Keratinocyte (primary cell): ENCODE results near the gene TNFAIP8. TPM values are rescaled to one million over a fixed set of nuclear protein-coding genes. Genes with fewer than 3 reads are reported as not detected.

Experiments used
- DNase-seq: peaks from one replicate; pipeline ENCODE4 v3.0.0-alpha.2; 2011; ENCODE audit warnings: low read depth, missing footprints, low spot score
- FAIRE-seq: peaks from 2 replicates; lab custom pipeline; 2011; peaks lifted over from hg19 to GRCh38; lab: Jason Lieb, UNC
- H2AFZ ChIP-seq: 2 replicates; pipeline ENCODE4 v1.6.0; 2012; ENCODE audit warnings: low read length, control low read depth, inconsistent platforms; ENCODE audit not compliant: control insufficient read depth
- H3K27ac ChIP-seq: 2 replicates; pipeline ENCODE4 v1.5.1; 2011; ENCODE audit warnings: low read length; ENCODE audit not compliant: control insufficient read depth, insufficient read depth
- H3K27me3 ChIP-seq: 3 replicates; pipeline ENCODE4 v1.6.0; 2011; ENCODE audit warnings: low read length; ENCODE audit not compliant: control insufficient read depth, insufficient read depth; ENCODE audit errors: extremely low read depth
- H3K36me3 ChIP-seq, 2 experiments: 2 replicates in 1 of 2; 3 replicates in 1 of 2; pipeline ENCODE4 v1.5.1; 2011; ENCODE audit warnings: low read length in 2 of 2, mild to moderate bottlenecking in 1 of 2; ENCODE audit not compliant: control insufficient read depth in 2 of 2, insufficient read depth in 2 of 2; ENCODE audit errors: extremely low read depth in 1 of 2
- H3K4me1 ChIP-seq: 3 replicates; pipeline ENCODE4 v1.5.1; 2011; ENCODE audit warnings: low read length; ENCODE audit not compliant: control insufficient read depth, insufficient read depth; ENCODE audit errors: extremely low read depth
- H3K4me2 ChIP-seq: 3 replicates; pipeline ENCODE4 v1.6.0; 2011; ENCODE audit warnings: low read depth, low read length; ENCODE audit not compliant: control insufficient read depth, insufficient read depth; ENCODE audit errors: extremely low read depth
- H3K4me3 ChIP-seq, 3 experiments: fragments of 200-600 bp in 1 of 3; sonication (generic) in 1 of 3; 2 replicates in 2 of 3; 3 replicates in 1 of 3; pipeline ENCODE4 v1.5.1; 2011 to 2016; ENCODE audit warnings: low read length in 3 of 3, mild to moderate bottlenecking in 3 of 3, control low read depth in 2 of 3, inconsistent platforms in 1 of 3, low read depth in 1 of 3, mixed read lengths in 1 of 3, mixed run types in 1 of 3, moderate library complexity in 1 of 3; ENCODE audit not compliant: control insufficient read depth in 2 of 3, insufficient read depth in 2 of 3; ENCODE audit errors: extremely low read depth in 1 of 3
- H3K79me2 ChIP-seq: 2 replicates; pipeline ENCODE4 v1.6.0; 2012; ENCODE audit warnings: low read length; ENCODE audit not compliant: control insufficient read depth, insufficient read depth
- H3K9ac ChIP-seq: 3 replicates; pipeline ENCODE4 v1.6.0; 2011; ENCODE audit warnings: low read length; ENCODE audit not compliant: control insufficient read depth, insufficient read depth; ENCODE audit errors: extremely low read depth
- H3K9me1 ChIP-seq: 3 replicates; pipeline ENCODE4 v1.6.0; 2011; ENCODE audit warnings: low read length; ENCODE audit not compliant: control insufficient read depth, insufficient read depth; ENCODE audit errors: extremely low read depth
- H3K9me3 ChIP-seq: 2 replicates; pipeline ENCODE4 v1.5.1; 2012; ENCODE audit warnings: low read depth, low read length; ENCODE audit not compliant: control insufficient read depth
- H4K20me1 ChIP-seq: 3 replicates; pipeline ENCODE4 v1.6.0; 2011; ENCODE audit warnings: low read length; ENCODE audit not compliant: control insufficient read depth, insufficient read depth; ENCODE audit errors: extremely low read depth
- EZH2 ChIP-seq: IDR thresholded peaks from one replicate; pipeline ENCODE4 v1.6.1; 2012; ENCODE audit warnings: inconsistent platforms, mild to moderate bottlenecking, low read length, moderate library complexity
- dilution Hi-C: fragments of 300-500 bp; cut with MboI; formaldehyde crosslinking; loops from one replicate; pipeline ENCODE4 v1.7.0; 2020; ENCODE audit warnings: low sequenced_read_pairs; ENCODE audit not compliant: extremely low pct_ligation_motif_present
- polyA plus RNA-seq, 5 experiments: library from polyadenylated mRNA; depleted of rRNA in 3 of 5; stranded (reverse) in 3 of 5; stranded (forward) in 1 of 5; unstranded in 1 of 5; fragments of >200 nt; gene quantifications; 1 replicate in 1 of 5; 2 replicates in 3 of 5; 3 replicates in 1 of 5; pipeline versions ENCODE4 v1.2.1 to v1.2.3, GENCODE V29; 2011 to 2012; ENCODE audit warnings: missing spikeins in 2 of 5, low read depth in 1 of 5, low replicate concordance in 1 of 5
- TF ChIP-seq, protein P1 (sequence below), 3 experiments: IDR thresholded peaks in 1 of 3; conservative IDR thresholded peaks in 1 of 3; optimal IDR thresholded peaks in 1 of 3; 2 replicates in 2 of 3; 3 replicates in 1 of 3; pipeline versions ENCODE3 to v1.5.1; 2011; ENCODE audit warnings: low read length in 3 of 3, mild to moderate bottlenecking in 3 of 3, moderate library complexity in 2 of 3, control low read depth in 1 of 3, inconsistent platforms in 1 of 3; ENCODE audit not compliant: insufficient read depth in 2 of 3; ENCODE audit errors: extremely low read depth in 1 of 3

TNFAIP8 gene
- polyA plus RNA-seq, 1 donor (not counting 4 experiments of a cell fraction or from before 2014, with no cell fraction given) = 20.8 TPM

DNA sequence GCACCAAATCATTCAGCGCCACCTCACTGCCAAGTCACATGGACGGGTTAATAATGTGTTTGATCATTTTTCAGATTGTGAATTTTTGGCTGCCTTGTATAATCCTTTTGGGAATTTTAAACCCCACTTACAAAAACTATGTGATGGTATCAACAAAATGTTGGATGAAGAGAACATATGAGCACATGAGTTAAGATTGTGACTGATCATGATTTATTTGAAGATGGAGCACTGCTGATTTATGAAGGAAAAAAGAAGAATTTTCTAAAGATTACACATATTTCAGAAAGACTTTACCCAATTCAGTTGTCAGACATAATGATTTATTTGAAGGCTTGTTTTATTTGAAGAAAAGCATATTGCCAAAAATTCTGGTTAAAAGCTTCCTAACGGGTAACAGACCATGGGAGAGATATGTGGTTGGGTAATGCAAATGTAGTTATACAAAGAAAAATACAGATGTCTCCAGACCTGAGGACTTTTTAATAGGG lies 37.4 kb downstream of the TNFAIP8 start:
- Histone ChIP-seq H3K36me3 (no peaks in the 10 kb centered on the region), H3K4me3 (no peak overlapping the region), H3K4me1 (peaks cover 22% of the 10 kb centered on the region), H2AFZ (no peak overlapping the region), H3K27ac (no peak overlapping the region), H3K9ac (no peak overlapping the region), H4K20me1 (no peaks in the 10 kb centered on the region), H3K9me1 (no peaks in the 10 kb centered on the region), H3K4me2 (peak overlapping the region; percentile 28), H3K79me2 (no peaks in the 10 kb centered on the region), H3K27me3 (no peaks in the 10 kb centered on the region), H3K9me3 (no peaks in the 10 kb centered on the region)
- dilution Hi-C loops = no loop called here
- DNase-seq (no peak), FAIRE-seq (no peak)
- TF ChIP-seq EZH2 = no peak
- TF ChIP-seq, protein P1, sequence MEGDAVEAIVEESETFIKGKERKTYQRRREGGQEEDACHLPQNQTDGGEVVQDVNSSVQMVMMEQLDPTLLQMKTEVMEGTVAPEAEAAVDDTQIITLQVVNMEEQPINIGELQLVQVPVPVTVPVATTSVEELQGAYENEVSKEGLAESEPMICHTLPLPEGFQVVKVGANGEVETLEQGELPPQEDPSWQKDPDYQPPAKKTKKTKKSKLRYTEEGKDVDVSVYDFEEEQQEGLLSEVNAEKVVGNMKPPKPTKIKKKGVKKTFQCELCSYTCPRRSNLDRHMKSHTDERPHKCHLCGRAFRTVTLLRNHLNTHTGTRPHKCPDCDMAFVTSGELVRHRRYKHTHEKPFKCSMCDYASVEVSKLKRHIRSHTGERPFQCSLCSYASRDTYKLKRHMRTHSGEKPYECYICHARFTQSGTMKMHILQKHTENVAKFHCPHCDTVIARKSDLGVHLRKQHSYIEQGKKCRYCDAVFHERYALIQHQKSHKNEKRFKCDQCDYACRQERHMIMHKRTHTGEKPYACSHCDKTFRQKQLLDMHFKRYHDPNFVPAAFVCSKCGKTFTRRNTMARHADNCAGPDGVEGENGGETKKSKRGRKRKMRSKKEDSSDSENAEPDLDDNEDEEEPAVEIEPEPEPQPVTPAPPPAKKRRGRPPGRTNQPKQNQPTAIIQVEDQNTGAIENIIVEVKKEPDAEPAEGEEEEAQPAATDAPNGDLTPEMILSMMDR (optimal IDR thresholded peaks at IDR 0.05 in 1 of 3, IDR thresholded peaks at IDR 0.05 in 1 of 3, conservative IDR thresholded peaks at IDR 0.05 in 1 of 3; ENCODE audit: extremely low read depth in 1 of 3, insufficient read depth in 2 of 3, low read length in 3 of 3) = no peak

DNA sequence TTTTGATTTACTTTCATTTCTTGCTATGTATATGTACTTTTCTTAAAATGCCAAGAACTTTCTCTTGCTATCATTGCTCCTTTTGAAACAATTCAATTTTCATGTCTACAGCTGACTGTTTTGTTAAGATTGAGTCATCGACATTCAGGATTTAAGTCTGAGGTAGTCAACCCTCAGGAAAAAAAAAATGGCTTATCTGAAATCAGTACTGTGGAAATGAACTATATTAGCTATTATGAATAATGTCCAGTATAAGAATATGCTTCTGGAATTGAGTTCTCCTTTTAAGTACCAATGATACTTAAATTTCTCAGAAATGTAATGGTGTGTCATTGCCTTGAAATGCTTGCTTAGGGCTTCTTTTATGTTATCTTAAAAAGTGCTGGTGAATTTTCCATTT lies 37.9 kb downstream of the TNFAIP8 start:
- H3K4me1 ChIP-seq = peaks cover 19% of the 10 kb centered on the region
- H3K27ac ChIP-seq = no peak overlapping the region
- FAIRE-seq (peak; percentile 55), DNase-seq (no peak)
- no peaks in the 10 kb centered on the region for H3K9me3 ChIP-seq
- H3K27me3 ChIP-seq = no peaks in the 10 kb centered on the region
- dilution Hi-C loops = no loop called here
- no peak overlapping the region for H2AFZ ChIP-seq
- no peak overlapping the region for H3K4me3 ChIP-seq
- H3K79me2 ChIP-seq = no peaks in the 10 kb centered on the region
- peak overlapping the region; percentile 28 for H3K4me2 ChIP-seq
- H3K9ac ChIP-seq = no peak overlapping the region
- no peaks in the 10 kb centered on the region for H3K9me1 ChIP-seq
- no peak for TF ChIP-seq EZH2
- TF ChIP-seq, protein P1 (optimal IDR thresholded peaks at IDR 0.05 in 1 of 3, IDR thresholded peaks at IDR 0.05 in 1 of 3, conservative IDR thresholded peaks at IDR 0.05 in 1 of 3; ENCODE audit: extremely low read depth in 1 of 3, insufficient read depth in 2 of 3, low read length in 3 of 3) = no peak
- no peaks in the 10 kb centered on the region for H4K20me1 ChIP-seq
- no peaks in the 10 kb centered on the region for H3K36me3 ChIP-seq
